ENCODE measurements around the gene CSRP1. TPM values are rescaled to one million over a fixed set of nuclear protein-coding genes. Genes with fewer than 3 reads are reported as not detected.
A peak's percentile ranks its signal among the peaks of the same experiment; 100 is the strongest.

Gene CSRP1
- total RNA-seq, 2 donors from 2014 or later = 16.1 to 17.7 TPM

DNA sequence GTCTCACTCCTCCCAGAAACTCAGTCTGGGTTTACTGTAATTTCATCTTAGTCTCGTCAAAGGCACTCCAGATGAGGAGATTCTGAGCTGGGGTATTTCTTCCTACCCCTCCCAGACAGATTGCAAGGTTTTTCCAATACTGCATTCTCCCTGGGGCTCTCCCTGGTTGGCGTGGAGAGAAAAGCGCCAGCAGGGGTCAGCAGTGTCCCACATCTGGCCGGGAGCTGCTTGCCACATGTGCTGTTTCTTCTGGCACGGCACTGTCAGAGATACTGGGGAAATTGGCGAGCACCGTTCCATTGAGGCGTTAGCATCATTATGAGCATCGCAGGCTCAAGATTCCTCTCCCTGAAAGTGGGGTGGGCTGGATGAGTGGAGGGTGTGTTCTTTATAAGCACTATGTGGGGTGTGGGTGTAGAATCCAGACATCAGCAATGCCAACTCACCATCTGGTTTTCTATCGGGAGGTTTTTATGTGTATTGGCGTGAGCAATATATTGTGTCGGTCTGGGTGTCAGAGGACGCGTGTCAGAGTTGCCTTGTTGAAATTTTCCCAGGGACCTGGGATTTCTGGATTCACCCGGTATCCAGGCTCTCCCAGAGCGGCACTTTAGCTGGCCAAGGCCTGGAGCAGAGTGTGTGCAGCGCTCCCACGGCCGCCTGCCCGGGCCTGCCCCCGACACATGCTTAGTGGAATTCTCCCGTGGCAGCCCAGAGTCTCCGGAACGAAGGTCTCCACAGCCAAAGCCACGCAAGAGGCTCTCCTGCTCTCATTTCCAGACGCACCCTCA lies 24.0 kb upstream of the CSRP1 start:
- Mint-ChIP-seq H3K4me1 (peaks cover 5% of the 10 kb centered on the region), H3K9me3 (no peaks in the 10 kb centered on the region), H3K27me3 (ENCODE audit: insufficient read depth) (peaks cover 11% of the 10 kb centered on the region), H3K27ac (no peak overlapping the region), H3K36me3 (ENCODE audit: low read depth) (no peaks in the 10 kb centered on the region), H3K4me3 (no peak overlapping the region)
- H3K36me3 ChIP-seq (ENCODE audit: control insufficient read depth, insufficient read depth, low read length) = no peaks in the 10 kb centered on the region
- 58 to 67% methylated on average over 12 to 26 of the region's 26 CpGs for WGBS, 2 experiments (ENCODE audit: insufficient coverage in 1 of 2, insufficient read length in 1 of 2)
- peaks cover 11% of the 10 kb centered on the region for H3K27me3 ChIP-seq (ENCODE audit: control insufficient read depth, insufficient read depth, low read length, poor library complexity, severe bottlenecking)
- no peaks in the 10 kb centered on the region for H3K4me1 ChIP-seq (ENCODE audit: control insufficient read depth, insufficient read depth, low read length)
- H3K4me3 ChIP-seq (ENCODE audit: low read length) = no peak overlapping the region
- TF ChIP-seq, protein P1, sequence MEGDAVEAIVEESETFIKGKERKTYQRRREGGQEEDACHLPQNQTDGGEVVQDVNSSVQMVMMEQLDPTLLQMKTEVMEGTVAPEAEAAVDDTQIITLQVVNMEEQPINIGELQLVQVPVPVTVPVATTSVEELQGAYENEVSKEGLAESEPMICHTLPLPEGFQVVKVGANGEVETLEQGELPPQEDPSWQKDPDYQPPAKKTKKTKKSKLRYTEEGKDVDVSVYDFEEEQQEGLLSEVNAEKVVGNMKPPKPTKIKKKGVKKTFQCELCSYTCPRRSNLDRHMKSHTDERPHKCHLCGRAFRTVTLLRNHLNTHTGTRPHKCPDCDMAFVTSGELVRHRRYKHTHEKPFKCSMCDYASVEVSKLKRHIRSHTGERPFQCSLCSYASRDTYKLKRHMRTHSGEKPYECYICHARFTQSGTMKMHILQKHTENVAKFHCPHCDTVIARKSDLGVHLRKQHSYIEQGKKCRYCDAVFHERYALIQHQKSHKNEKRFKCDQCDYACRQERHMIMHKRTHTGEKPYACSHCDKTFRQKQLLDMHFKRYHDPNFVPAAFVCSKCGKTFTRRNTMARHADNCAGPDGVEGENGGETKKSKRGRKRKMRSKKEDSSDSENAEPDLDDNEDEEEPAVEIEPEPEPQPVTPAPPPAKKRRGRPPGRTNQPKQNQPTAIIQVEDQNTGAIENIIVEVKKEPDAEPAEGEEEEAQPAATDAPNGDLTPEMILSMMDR (conservative IDR thresholded peaks at IDR 0.05) = peak; percentile 94
- DNase-seq = peak; percentile 94
- no peaks in the 10 kb centered on the region for H3K9me3 ChIP-seq (ENCODE audit: control insufficient read depth, low read length)
- no peak overlapping the region for H3K27ac ChIP-seq (ENCODE audit: low read depth, low read length)
- H3K9ac ChIP-seq (ENCODE audit: extremely low read depth, low read length, poor library complexity, severe bottlenecking) = no peak overlapping the region

DNA sequence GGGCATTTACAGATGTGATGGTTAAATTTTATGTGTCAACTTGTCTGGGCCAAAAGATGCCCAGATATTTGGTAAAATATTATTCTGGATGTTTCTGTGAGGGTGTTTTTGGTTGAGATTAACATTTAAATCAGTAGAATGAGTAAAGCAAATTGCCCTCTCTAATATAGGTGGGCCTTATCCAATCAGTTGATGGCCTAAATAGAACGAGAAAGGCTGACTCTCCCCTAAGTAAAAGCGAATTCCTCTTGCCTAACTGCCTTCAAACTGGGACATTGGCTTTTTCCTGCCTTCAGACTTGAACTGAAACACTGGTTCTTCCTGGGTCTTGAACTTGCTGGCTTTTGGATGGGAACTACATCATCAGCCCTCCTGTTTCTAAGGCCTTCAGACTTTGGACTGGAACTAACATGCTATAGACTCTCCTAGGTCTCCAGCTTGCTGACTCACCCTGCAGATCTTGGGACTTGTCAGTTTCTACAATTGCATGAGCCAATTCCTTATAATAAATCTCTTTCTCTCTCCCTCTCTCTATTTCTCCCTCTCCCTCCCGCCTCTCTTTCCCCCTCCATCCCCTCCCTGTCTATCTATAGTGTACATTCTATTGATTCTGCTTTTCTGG lies 21.8 kb upstream of the CSRP1 start:
- no peaks in the 10 kb centered on the region for H3K4me1 ChIP-seq (ENCODE audit: control insufficient read depth, insufficient read depth, low read length)
- TF ChIP-seq, protein P1 (conservative IDR thresholded peaks at IDR 0.05) = no peak
- Mint-ChIP-seq H3K27me3 (ENCODE audit: insufficient read depth) (peaks cover 3% of the 10 kb centered on the region), H3K27ac (no peak overlapping the region), H3K9me3 (peaks cover 8% of the 10 kb centered on the region), H3K4me3 (no peak overlapping the region), H3K4me1 (no peaks in the 10 kb centered on the region), H3K36me3 (ENCODE audit: low read depth) (no peaks in the 10 kb centered on the region)
- H3K36me3 ChIP-seq (ENCODE audit: control insufficient read depth, insufficient read depth, low read length) = no peaks in the 10 kb centered on the region
- no peaks in the 10 kb centered on the region for H3K27me3 ChIP-seq (ENCODE audit: control insufficient read depth, insufficient read depth, low read length, poor library complexity, severe bottlenecking)
- no peak overlapping the region for H3K4me3 ChIP-seq (ENCODE audit: low read length)
- WGBS, 2 experiments (ENCODE audit: insufficient coverage in 1 of 2, insufficient read length in 1 of 2) = 80 to 83% methylated on average over 2 to 3 of the region's 3 CpGs
- peaks cover 4% of the 10 kb centered on the region for H3K9me3 ChIP-seq (ENCODE audit: control insufficient read depth, low read length)
- no peak for DNase-seq
- H3K27ac ChIP-seq (ENCODE audit: low read depth, low read length) = no peak overlapping the region
- no peak overlapping the region for H3K9ac ChIP-seq (ENCODE audit: extremely low read depth, low read length, poor library complexity, severe bottlenecking)

DNA sequence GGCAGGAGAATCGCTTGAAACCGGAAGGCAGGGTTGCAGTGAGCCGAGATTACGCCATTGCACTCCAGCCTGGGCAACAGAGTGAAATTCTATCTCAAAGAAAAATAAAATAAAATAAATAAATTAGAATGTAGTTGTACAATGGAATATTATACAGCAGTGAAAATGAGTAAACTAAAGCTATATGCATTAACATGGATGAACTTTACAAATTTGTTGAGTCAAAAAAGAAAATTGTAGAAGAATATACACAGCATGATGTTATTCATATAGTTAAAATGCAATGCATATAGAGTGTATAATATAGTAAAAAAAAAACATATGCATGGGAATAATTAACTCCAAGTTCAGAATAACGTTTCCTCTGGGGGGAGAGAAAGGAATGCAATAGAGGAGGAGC lies 21.0 kb upstream of the CSRP1 start:
- no peaks in the 10 kb centered on the region for H3K4me1 Mint-ChIP-seq

More for the DNA sequence above, 21.0 kb upstream of the CSRP1 start:
- peaks cover 8% of the 10 kb centered on the region for H3K9me3 Mint-ChIP-seq
- TF ChIP-seq, protein P1 (conservative IDR thresholded peaks at IDR 0.05) = no peak
- no peak overlapping the region for H3K27ac Mint-ChIP-seq
- H3K9me3 ChIP-seq (ENCODE audit: control insufficient read depth, low read length) = peaks cover 4% of the 10 kb centered on the region
- no peak for DNase-seq
- H3K4me3 ChIP-seq (ENCODE audit: low read length) = no peak overlapping the region
- H3K36me3 Mint-ChIP-seq (ENCODE audit: low read depth) = no peaks in the 10 kb centered on the region
- no peaks in the 10 kb centered on the region for H3K36me3 ChIP-seq (ENCODE audit: control insufficient read depth, insufficient read depth, low read length)
- WGBS, 2 experiments (ENCODE audit: insufficient coverage in 1 of 2, insufficient read length in 1 of 2) = 91% methylated on average over 3 of the region's 5 CpGs; no CpG with 5 or more reads in 1 of the 2 experiments
- no peak overlapping the region for H3K27ac ChIP-seq (ENCODE audit: low read depth, low read length)
- H3K9ac ChIP-seq (ENCODE audit: extremely low read depth, low read length, poor library complexity, severe bottlenecking) = no peak overlapping the region
- no peak overlapping the region for H3K4me3 Mint-ChIP-seq
- H3K27me3 ChIP-seq (ENCODE audit: control insufficient read depth, insufficient read depth, low read length, poor library complexity, severe bottlenecking) = no peaks in the 10 kb centered on the region
- H3K27me3 Mint-ChIP-seq (ENCODE audit: insufficient read depth) = peaks cover 3% of the 10 kb centered on the region
- H3K4me1 ChIP-seq (ENCODE audit: control insufficient read depth, insufficient read depth, low read length) = no peaks in the 10 kb centered on the region
